HG03469 (cell line): Measurements from ENCODE around the gene MCHR2.
A peak's percentile ranks its signal among the peaks of the same experiment; 100 is the strongest.
"Not testable (repeated sequence)": the region's sequence is repeated elsewhere in the genome, so short reads cannot be mapped to it uniquely, and the experiment has no call there.

ENCODE experiments used
- ATAC-seq: cut with Tn5 transposase; IDR thresholded peaks from one replicate; pipeline ENCODE4 v1.9.1; 2021; ENCODE audit warnings: mild to moderate bottlenecking, moderate library complexity, moderate number of reproducible peaks; ENCODE audit not compliant: unreplicated experiment

The MCHR2 gene, protein sequence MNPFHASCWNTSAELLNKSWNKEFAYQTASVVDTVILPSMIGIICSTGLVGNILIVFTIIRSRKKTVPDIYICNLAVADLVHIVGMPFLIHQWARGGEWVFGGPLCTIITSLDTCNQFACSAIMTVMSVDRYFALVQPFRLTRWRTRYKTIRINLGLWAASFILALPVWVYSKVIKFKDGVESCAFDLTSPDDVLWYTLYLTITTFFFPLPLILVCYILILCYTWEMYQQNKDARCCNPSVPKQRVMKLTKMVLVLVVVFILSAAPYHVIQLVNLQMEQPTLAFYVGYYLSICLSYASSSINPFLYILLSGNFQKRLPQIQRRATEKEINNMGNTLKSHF

DNA sequence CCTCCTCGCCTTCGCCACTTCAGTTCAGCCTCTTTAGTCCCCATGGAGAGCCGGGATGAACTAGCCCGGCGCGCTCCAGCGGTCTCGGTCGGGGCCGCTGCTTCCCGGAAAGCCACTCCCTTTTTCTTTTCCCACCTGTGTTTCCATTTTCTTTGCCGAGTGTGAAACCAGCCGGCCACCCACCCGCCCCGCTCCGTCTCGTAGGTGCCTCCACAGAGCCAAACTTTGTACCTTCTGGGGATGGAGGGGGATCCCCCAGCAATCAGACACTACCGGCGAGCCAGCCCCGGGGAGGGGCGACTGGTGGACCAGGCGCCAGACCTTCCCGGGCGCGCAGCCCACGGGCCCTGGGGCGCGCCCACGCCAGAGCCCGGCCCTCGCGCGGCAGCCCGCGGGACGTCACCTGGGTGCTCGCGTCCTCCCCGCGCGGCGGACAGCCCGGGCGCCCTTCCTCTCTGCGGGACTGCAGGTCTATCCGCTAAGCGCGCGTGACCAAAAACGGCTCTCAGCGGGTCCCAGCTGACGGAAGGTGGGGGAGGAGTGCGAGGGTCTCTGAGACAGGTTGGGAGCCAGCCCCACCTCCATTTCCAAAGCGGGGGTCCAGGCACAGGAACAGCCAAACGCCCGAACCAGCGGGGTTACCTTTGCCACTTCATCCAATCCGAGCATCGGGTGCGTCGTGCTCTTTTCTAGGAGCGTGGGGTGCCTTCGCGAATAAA lies at the start of gene MCHR2:
TSS of gene MCHR2 (minus strand) at position 691 of the 719 bp plus-strand sequence. CDS start 38,076 bp downstream, outside the sequence.
- no peak for ATAC-seq

DNA sequence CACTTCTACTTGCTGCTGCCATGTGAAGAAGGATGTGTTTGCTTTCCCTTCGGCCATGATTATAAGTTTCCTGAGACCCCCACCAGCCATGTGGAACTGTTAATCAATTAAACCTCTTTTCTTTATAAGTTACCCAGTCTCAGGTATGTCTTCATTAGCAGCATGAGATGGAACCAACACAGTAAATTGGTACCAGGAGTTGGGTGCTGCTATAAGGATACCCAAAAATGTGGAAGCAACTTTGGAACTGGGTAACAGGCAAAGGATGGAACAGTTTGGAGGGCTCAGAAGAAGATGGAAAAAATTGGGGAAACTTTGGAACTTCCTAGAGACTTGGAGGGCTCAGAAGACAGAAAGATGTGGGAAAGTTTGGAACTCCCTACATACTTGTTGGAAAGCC lies 44.5 kb upstream of the MCHR2 start:
- not testable (repeated sequence) for ATAC-seq

DNA sequence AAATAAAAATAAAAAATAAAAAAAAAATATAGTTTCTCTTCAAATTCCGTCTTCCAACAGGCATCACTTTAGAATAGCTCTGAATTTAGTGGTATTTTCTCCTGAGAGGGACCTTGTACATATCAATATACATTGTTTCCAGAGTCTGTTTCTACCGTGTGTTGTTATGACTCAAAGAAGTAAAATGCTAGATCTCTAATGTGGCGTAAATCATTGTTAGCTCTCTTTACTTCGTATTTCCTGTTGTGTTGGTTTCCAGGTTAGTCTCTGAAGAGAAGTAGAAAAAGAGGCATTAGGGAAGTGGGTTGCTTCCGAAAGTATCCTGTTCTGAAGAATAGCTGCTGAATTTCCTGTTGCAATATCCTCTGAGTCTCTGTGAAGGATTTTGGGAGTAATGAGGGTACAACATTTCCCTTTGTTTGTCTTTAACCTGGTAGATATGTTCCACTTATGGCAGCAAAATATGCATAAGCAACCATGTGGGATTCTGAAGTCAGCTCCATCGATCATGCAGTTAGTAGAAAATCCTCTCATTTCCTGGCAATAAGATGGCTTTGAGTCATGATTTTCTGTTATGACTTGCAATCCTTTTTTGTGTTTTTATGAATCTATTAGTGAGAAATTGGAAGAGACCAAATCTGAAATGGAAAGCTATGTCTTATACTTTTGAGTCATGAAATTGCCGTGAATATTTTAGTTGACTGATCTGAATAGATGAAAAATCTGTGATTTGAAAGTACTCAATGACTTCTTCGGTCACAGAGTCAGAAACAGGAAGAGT lies 42.0 kb upstream of the MCHR2 start:
- peak; percentile 75 for ATAC-seq

DNA sequence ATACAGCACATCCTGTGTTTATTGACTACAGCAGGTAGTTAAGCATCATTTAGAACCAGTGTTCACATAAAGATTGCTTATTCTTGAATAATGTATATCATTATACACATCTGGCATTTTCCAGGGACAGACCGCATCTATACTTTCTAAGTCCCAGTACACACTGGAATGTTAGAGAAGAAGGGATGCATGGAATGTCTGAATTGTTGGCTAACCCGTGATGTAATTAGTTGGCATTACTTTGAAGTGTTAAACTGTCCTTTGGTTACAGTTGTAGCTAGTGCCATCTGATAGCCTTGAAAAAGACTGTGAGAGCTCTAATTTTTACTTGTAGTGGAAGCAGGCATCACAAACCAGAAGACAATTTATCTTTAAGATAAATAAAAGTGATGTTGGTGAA lies 29.8 kb upstream of the MCHR2 start:
- no peak for ATAC-seq

DNA sequence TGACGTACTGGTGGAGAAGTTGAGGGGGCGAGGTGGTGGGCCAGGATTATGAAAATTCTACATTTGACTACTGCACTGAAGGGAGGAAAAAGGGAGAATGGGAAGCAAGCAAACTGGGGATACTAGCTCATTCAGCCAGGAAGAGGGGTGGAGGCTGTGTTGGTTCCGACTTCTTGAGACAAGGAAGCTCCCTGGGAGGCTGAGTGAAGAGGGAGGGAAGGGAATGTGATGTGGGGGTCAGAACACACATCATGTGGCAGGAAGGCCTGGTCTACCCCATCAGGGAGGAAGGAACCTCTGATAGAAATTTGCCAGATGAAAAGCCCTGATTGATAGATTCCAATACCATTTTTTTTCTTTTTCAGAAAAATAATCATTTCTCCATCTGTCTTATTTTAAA lies 28.8 kb upstream of the MCHR2 start:
- ATAC-seq: no peak

DNA sequence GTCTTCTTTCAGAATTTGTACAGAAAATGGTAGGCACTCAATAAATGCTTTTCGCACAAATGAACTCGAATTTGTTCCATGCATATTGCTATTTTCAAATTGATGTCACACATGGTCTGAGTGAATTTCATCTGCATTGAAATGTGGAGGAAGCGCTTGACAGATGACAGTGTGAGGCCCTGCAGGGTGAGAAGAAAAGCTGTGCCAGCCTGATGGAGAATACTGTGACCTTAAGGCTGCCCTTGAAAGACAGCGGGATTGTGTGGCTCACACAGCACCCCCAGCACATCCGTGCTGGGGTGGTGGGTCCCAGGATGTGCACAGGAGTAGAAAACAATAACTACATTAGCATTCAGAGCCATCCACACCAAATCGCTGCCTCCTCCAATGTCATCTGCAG lies 14.8 kb upstream of the MCHR2 start:
- ATAC-seq: no peak

DNA sequence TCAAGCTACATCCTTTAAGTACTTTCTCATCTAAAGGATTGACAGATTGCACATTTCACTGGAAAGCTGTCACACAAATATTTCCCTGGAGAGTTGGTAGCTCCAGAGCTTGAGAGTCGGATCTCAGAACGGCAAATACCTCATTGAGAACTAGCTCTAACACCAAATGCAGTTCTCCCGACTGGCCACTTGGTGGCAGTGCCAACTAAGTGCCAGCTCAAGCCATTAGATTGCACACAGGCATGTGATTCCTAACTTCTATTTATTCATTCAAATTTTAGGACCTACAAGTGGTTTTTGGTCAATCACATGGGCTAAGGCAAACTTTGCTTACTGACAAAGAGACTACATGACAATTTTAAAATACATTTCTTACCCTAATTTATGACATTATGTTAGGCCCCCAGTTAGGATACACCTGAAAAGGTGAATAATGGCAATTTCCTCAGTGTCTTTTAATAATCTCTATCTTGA lies 7.9 kb upstream of the MCHR2 start:
- peak; percentile 94 for ATAC-seq

DNA sequence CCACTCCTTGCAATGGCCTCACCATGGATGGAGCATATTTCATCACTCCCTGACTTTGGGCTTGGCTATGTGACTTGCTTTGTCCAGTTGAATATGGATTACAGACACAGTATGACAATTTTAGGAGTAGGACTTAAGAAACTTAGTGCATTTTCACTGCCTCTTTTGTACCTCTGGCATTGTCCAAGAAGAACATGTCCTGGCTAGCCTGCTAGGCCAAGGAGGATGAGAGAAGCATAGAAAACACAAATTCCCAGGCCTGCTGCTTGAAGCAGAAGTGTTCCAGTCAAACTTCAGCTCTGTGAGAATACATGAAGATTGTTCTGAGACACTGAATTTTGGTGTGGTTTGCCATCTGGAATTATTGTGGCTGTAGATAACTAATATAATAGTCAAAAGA lies 3.1 kb upstream of the MCHR2 start:
- ATAC-seq: no peak

DNA sequence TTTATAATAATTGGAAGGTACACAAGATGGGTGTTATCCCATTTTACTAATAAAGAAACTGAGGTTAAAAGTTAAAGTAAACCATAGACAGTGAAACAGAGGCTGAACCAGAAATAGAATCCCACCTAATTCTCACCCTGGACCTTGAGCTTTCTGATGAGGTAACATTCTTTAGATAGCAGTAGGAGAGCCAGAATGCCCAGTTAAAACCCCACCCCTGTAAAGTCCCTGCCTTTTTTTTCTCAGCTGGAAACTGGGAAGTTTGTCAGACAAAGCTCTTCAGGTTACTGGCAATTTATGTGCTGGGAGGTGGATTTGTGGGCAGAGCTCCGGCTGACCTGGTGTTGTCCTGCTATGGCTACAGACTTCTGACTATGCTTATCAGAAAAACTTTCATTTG lies 1.9 kb upstream of the MCHR2 start:
- ATAC-seq: no peak

DNA sequence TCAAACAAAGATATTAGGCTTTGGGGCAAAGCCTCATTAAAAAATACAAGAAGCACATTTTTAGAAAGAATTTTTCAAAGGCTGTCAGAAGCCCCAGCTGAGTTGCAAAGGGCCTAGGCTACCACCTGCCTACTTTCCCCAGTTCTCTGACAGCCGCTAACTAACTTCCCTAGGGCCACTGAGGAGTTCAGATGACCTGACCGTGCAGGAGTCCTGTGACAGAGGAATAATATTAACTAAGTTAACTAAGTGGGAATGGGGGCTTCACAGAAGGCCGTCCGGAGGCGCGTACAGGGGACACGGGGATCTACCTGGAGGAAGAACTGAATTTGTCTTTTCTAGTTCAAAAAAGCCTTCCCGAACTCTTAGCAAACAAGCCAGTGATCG lies 884 bp downstream of the MCHR2 start:
- ATAC-seq: no peak

DNA sequence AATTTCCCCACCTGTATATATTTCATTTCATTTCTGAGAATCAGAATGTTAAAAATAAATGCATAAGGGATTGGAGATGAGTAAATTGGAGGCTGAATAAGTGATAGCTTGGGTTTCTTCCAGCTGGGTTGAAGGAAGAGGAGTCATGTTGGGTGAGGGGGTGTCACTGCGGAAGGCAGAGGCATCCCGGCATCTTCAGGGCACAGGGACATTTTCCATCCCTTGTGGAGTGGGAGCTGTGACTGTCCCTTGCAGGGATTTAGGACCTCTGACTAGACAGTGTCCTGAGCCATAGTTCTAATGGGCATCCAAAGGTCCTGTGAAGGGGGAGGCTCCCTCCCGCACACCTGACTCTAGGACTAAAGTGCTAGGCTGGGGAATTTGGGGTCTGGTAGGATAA lies 2.1 kb downstream of the MCHR2 start:
- no peak for ATAC-seq

DNA sequence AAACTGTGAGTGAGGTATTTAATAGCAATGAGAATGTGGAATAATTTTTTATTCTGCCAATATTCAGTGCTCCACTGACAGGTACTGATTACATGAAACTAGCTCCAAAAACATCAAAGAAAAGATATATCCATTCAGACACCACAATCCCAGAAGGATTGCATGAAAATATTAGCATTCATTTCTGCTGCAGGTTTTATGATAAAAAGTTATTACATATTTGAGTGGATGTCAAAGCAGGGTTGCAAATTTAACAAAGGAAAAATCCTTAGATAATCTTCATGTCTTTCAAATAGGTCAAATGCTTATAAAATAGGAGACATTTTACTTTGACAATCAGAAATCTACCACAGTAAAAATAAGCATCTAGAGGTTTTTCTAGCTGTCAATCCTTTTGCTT lies 13.3 kb downstream of the MCHR2 start:
- ATAC-seq: no peak

DNA sequence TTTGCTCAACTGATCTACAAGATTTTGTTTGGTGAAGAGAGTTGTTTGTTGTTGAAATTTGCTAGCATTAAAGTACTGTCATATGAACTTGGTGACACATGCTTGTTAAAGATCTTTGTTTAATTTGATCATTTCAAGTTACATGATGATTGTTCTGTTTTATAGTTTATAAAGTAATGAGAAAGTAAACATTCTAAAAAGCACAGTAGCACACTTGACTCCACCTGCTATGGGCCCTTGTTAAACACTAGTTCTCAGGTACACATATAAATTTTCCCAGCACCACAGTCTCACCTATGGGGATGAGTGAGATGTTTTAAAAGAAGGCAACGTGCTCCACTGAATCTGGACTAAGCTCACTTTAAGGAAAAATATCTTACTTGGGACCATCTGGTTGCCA lies 14.1 kb downstream of the MCHR2 start:
- no peak for ATAC-seq

DNA sequence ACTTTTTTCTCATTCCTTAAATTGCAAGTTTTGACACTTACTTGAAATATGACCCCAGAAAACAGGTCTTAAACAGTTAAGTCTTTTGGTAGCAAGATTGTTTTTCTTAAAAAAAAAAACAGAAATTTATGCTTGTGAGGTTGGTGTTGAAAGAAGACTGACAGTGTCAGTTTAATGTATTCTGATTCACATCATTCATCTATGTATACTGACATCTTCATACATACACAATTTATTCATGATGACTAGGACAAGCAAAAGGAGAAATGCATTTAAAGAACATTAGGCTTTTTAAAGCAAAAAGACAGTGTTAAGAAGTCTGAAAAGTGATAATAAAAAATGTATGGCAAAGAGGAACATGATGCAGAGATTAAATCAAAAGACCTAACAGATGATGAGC lies 27.0 kb downstream of the MCHR2 start:
- ATAC-seq: no peak

DNA sequence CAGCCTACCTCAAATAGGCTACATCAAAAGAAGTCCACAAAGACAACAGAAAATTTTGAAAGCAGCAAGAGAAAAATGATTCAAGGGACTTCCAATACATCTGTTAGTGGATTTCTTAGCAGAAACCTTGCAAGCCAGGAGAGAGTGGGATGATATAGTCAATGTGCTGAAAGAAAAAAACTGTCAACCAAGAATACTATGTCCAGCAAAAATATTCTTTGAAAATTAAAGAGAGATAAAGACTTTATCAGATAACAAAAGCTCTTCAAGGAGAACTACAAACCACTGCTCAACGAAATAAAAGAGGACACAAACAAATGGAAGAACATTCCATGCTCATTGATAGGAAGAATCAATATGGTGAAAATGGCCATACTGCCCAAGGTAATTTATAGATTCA lies 34.0 kb downstream of the MCHR2 start:
- no peak for ATAC-seq

DNA sequence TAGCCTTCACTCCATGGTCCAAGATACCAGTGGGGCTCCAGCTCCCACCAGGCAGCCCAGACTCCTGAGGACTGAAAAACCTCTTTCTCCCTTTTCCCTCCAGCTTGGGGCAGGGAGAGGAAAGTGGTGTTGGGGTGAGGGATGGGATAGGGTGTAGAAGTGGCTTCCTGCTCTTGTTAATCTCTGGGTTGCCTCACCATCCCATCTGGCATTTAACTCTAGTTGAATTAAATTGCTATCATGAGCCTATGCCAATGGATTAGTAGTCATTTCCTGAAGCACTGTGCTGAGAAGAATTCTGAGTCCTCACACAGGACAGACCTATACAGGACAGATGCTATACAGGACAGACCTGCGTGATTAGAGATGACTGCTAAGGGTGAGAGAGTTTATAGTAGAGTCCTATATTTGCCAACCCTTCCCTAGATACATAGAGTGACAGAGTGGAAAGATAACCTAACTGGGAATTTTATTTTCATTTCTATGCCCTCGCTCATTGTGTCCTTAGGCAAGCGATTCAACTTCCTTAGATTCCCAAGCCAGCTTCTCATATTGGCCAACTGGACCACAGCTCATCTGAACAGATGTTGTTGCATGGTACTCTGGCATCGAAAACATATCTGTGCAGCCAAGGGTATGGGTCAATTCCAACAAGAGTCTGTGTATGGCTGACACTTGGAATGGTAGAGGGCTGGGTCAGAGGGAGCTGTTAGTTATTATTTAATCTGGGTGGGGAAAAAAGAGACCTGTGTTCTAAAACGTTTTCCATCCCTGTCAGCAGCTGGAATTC lies 42.8 kb downstream of the MCHR2 start:
- ATAC-seq: no peak

DNA sequence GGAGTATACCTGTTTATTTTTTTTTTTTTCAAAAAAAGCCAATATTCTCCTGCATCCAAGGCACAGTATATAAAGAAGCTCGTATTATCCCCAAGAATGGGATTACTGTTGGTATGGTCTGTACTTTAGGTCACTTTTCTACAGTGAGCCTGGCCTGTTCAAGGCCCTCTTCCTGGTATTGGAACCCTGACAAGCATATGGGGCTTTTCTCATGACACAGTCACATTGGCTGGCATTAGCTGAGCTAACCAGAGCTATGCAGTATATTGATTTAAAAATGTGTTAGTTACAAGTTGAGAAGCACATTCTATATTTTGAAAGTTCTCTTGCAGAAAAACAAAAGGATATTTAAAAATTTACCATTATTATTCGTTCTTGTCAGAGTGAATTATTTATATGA lies 48.0 kb downstream of the MCHR2 start:
- ATAC-seq: no peak

DNA sequence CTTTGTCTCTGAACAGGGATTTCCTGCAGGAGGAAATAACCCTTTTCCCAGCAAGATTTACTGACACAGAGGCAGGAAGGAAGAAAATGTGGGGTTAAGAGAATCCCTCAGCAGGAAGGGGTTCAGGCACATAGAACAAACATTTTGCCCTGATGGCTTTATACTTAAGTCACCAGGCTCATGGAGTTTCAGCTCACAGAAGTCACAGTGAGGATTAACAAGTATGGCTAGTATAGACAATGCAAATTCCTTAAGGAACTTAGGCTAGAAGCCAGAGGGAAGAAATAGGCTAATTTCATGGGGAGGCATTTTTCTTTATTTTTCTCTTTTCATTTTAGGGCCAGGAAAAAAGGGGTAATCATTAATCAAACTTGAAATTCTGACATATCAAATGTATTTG lies 50.2 kb downstream of the MCHR2 start:
- no peak for ATAC-seq

DNA sequence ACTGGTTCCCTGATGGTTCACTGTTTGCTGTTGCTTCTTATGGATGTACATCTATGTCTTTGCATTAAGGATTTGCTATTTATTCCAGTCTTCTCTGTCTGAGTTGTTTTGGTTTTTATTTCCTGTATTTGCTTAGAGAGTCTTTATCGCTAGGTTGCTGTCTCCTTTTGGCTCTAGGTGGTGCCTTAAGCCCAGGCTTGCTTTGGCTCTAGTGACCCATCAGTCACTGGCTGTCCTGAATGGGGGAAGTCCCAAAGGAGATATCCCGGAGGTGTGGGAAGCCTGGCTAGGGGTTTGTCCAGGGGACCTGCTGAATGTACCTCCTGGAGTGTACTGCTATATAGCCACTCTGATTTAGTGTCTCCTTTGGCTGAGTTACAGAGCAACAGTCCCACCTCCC lies 53.4 kb downstream of the MCHR2 start:
- no peak for ATAC-seq

DNA sequence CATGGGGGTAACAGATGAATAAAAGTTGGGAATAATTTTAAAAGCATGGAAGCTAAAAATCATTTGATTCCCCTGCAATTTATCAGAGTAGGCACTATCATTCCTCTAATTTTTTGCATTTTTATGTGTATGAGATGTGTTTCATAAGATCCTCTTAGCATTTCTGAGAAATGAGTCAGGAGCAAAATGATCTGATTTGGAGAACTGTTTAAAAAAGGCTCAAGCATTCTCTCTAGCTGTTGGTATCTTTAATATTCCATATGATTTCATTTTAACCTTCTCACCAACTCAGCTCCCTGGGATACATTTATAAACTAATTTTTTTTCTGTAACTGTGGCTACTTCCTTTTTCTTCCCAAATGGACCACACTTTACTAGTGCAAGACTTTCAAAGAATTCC lies 60.9 kb downstream of the MCHR2 start:
- ATAC-seq: no peak

DNA sequence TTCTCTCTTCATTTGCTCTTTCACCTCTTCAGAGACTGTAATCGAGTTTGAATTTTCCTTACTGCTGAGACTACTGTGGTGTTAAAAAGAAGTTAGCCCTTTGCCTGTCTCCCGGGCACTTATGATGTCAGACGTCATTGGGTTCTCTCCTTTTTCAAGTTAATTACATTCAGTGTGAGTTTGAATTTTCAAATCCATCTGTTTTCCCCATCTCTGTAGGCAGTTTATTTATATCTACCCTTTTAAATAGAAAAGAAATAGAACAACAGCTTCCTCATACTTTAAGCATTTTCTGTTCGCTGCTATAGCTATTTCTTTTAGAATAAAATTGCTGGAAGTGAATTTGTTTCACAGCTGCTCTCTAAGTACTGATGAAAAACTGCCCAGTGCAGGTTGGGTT lies 81.4 kb downstream of the MCHR2 start:
- no peak for ATAC-seq
